ENCODE results near the gene CCL14.
"Not testable (repeated sequence)": the region's sequence is repeated elsewhere in the genome, so short reads cannot be mapped to it uniquely, and the experiment has no call there.

CCL14 gene

GRCh38 chr17:35986643-35987042 lies at the start of gene CCL14:
TSS of gene CCL14 (minus strand) at chr17:35986729. CDS start at chr17:35986649, 80 bp downstream.
- Histone ChIP-seq H3K36me3 (ENCODE audit: insufficient read depth, low read length) (no peaks in the 10 kb centered on the region), H3K9me3 (ENCODE audit: control insufficient read depth, insufficient read depth, low read length) (no peaks in the 10 kb centered on the region), H3K4me1 (ENCODE audit: insufficient read depth, low read length) (no peaks in the 10 kb centered on the region), H3K9ac (ENCODE audit: low read depth, low read length) (no peak within 1 kb of the TSS)

GRCh38 chr17:36036235-36036634 lies 49.7 kb upstream of the CCL14 start:
- Histone ChIP-seq H3K4me1 (ENCODE audit: insufficient read depth, low read length) (no peaks in the 10 kb centered on the region), H3K9me3 (ENCODE audit: control insufficient read depth, insufficient read depth, low read length) (no peaks in the 10 kb centered on the region), H3K36me3 (ENCODE audit: insufficient read depth, low read length) (no peaks in the 10 kb centered on the region), H3K9ac (ENCODE audit: low read depth, low read length) (no peak overlapping the region)

GRCh38 chr17:36034127-36034526 lies 47.6 kb upstream of the CCL14 start:
- Histone ChIP-seq H3K36me3 (ENCODE audit: insufficient read depth, low read length) (no peaks in the 10 kb centered on the region), H3K9ac (ENCODE audit: low read depth, low read length) (no peak overlapping the region), H3K4me1 (ENCODE audit: insufficient read depth, low read length) (no peaks in the 10 kb centered on the region), H3K9me3 (ENCODE audit: control insufficient read depth, insufficient read depth, low read length) (no peaks in the 10 kb centered on the region)

GRCh38 chr17:36030956-36031355 lies 44.4 kb upstream of the CCL14 start:
- H3K4me1 ChIP-seq (ENCODE audit: insufficient read depth, low read length) = no peaks in the 10 kb centered on the region
- H3K9ac ChIP-seq (ENCODE audit: low read depth, low read length) = no peak overlapping the region
- H3K36me3 ChIP-seq (ENCODE audit: insufficient read depth, low read length) = no peaks in the 10 kb centered on the region
- H3K9me3 ChIP-seq (ENCODE audit: control insufficient read depth, insufficient read depth, low read length) = no peaks in the 10 kb centered on the region

GRCh38 chr17:36027761-36028160 lies 41.2 kb upstream of the CCL14 start:
- no peaks in the 10 kb centered on the region for H3K4me1 ChIP-seq (ENCODE audit: insufficient read depth, low read length)
- no peak overlapping the region for H3K9ac ChIP-seq (ENCODE audit: low read depth, low read length)
- H3K9me3 ChIP-seq (ENCODE audit: control insufficient read depth, insufficient read depth, low read length) = no peaks in the 10 kb centered on the region
- no peaks in the 10 kb centered on the region for H3K36me3 ChIP-seq (ENCODE audit: insufficient read depth, low read length)

GRCh38 chr17:36024106-36024869 lies 37.8 kb upstream of the CCL14 start:
- H3K36me3 ChIP-seq (ENCODE audit: insufficient read depth, low read length) = no peaks in the 10 kb centered on the region
- H3K9me3 ChIP-seq (ENCODE audit: control insufficient read depth, insufficient read depth, low read length) = no peaks in the 10 kb centered on the region
- H3K9ac ChIP-seq (ENCODE audit: low read depth, low read length) = no peak overlapping the region
- no peaks in the 10 kb centered on the region for H3K4me1 ChIP-seq (ENCODE audit: insufficient read depth, low read length)

GRCh38 chr17:36019423-36019822 lies 32.9 kb upstream of the CCL14 start:
- no peak overlapping the region for H3K9ac ChIP-seq (ENCODE audit: low read depth, low read length)

GRCh38 chr17:36017799-36018198 lies 31.3 kb upstream of the CCL14 start, which contains the start of gene CCL23:
TSS of gene CCL23 (minus strand) at chr17:36017972. CDS start at chr17:36017897, 75 bp downstream.
- Histone ChIP-seq H3K36me3 (ENCODE audit: insufficient read depth, low read length) (no peaks in the 10 kb centered on the region), H3K4me1 (ENCODE audit: insufficient read depth, low read length) (no peaks in the 10 kb centered on the region), H3K9ac (ENCODE audit: low read depth, low read length) (no peak within 1 kb of the TSS), H3K9me3 (ENCODE audit: control insufficient read depth, insufficient read depth, low read length) (no peaks in the 10 kb centered on the region)

More at GRCh38 chr17:36019423-36019822, 32.9 kb upstream of the CCL14 start:
- no peaks in the 10 kb centered on the region for H3K36me3 ChIP-seq (ENCODE audit: insufficient read depth, low read length)
- no peaks in the 10 kb centered on the region for H3K4me1 ChIP-seq (ENCODE audit: insufficient read depth, low read length)
- H3K9me3 ChIP-seq (ENCODE audit: control insufficient read depth, insufficient read depth, low read length) = no peaks in the 10 kb centered on the region

GRCh38 chr17:36016555-36016954 lies 30.0 kb upstream of the CCL14 start:
- Histone ChIP-seq H3K4me1 (ENCODE audit: insufficient read depth, low read length) (no peaks in the 10 kb centered on the region), H3K9me3 (ENCODE audit: control insufficient read depth, insufficient read depth, low read length) (no peaks in the 10 kb centered on the region), H3K36me3 (ENCODE audit: insufficient read depth, low read length) (no peaks in the 10 kb centered on the region), H3K9ac (ENCODE audit: low read depth, low read length) (no peak overlapping the region)

GRCh38 chr17:36015895-36016294 lies 29.4 kb upstream of the CCL14 start:
- not testable (repeated sequence) for H3K9ac ChIP-seq (ENCODE audit: low read depth, low read length); H3K4me1 ChIP-seq (ENCODE audit: insufficient read depth, low read length); H3K9me3 ChIP-seq (ENCODE audit: control insufficient read depth, insufficient read depth, low read length); H3K36me3 ChIP-seq (ENCODE audit: insufficient read depth, low read length)

GRCh38 chr17:36014946-36015345 lies 28.4 kb upstream of the CCL14 start:
- Histone ChIP-seq H3K4me1 (ENCODE audit: insufficient read depth, low read length) (no peaks in the 10 kb centered on the region), H3K36me3 (ENCODE audit: insufficient read depth, low read length) (no peaks in the 10 kb centered on the region), H3K9ac (ENCODE audit: low read depth, low read length) (no peak overlapping the region), H3K9me3 (ENCODE audit: control insufficient read depth, insufficient read depth, low read length) (no peaks in the 10 kb centered on the region)

- Histone ChIP-seq H3K36me3 (ENCODE audit: insufficient read depth, low read length) (no peaks in the 10 kb centered on the region), H3K4me1 (ENCODE audit: insufficient read depth, low read length) (no peaks in the 10 kb centered on the region), H3K9me3 (ENCODE audit: control insufficient read depth, insufficient read depth, low read length) (no peaks in the 10 kb centered on the region; the same call in 1 of the 2 replicates), H3K9ac (ENCODE audit: low read depth, low read length) (no peak overlapping the region)
Measured at GRCh38 chr17:36011201-36011600, 24.7 kb upstream of the CCL14 start.

GRCh38 chr17:36008998-36009665 lies 22.6 kb upstream of the CCL14 start:
- no peaks in the 10 kb centered on the region; the same call in 1 of the 2 replicates for H3K9me3 ChIP-seq (ENCODE audit: control insufficient read depth, insufficient read depth, low read length)

GRCh38 chr17:36004594-36005108 lies 18.1 kb upstream of the CCL14 start:
- Histone ChIP-seq H3K9ac (ENCODE audit: low read depth, low read length) (no peak overlapping the region), H3K36me3 (ENCODE audit: insufficient read depth, low read length) (no peaks in the 10 kb centered on the region), H3K4me1 (ENCODE audit: insufficient read depth, low read length) (no peaks in the 10 kb centered on the region), H3K9me3 (ENCODE audit: control insufficient read depth, insufficient read depth, low read length) (no peaks in the 10 kb centered on the region; the same call in 1 of the 2 replicates)

More at GRCh38 chr17:36008998-36009665, 22.6 kb upstream of the CCL14 start:
- Histone ChIP-seq H3K4me1 (ENCODE audit: insufficient read depth, low read length) (no peaks in the 10 kb centered on the region), H3K36me3 (ENCODE audit: insufficient read depth, low read length) (no peaks in the 10 kb centered on the region), H3K9ac (ENCODE audit: low read depth, low read length) (no peak overlapping the region)

- H3K4me1 ChIP-seq (ENCODE audit: insufficient read depth, low read length) = no peaks in the 10 kb centered on the region
- no peaks in the 10 kb centered on the region for H3K36me3 ChIP-seq (ENCODE audit: insufficient read depth, low read length)
- no peaks in the 10 kb centered on the region for H3K9me3 ChIP-seq (ENCODE audit: control insufficient read depth, insufficient read depth, low read length)
- no peak overlapping the region for H3K9ac ChIP-seq (ENCODE audit: low read depth, low read length)
Measured at GRCh38 chr17:36002631-36003030, 16.1 kb upstream of the CCL14 start.
